ENCODE results near the gene TRRAP.

The TRRAP gene

DNA sequence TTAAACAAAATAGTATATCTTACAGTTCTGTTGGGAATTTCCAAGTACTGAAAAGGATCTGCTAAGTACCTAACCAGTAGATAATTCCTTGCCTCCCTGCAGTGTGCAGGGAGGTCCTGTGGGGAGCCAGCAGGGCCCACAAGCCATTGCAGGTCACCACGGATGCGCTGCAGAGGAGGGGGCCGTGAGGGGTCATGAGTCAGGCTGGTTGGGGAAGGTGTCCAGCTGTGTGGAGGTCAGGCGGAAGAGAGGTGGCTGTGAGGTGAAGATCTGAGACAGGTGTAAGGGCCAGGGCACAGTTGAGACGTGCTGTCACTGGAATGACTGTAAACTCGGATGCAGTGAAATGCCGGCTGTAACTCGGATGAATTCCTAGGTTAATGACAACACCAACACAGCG, 80.6 kb downstream of the TRRAP start:
- no peak overlapping the region for H3K27ac ChIP-seq
- TF ChIP-seq ZFX (IDR thresholded peaks at IDR 0.05; ENCODE audit: borderline replicate concordance): no peak
- no peak for TF ChIP-seq CTCF (IDR thresholded peaks at IDR 0.05)

DNA sequence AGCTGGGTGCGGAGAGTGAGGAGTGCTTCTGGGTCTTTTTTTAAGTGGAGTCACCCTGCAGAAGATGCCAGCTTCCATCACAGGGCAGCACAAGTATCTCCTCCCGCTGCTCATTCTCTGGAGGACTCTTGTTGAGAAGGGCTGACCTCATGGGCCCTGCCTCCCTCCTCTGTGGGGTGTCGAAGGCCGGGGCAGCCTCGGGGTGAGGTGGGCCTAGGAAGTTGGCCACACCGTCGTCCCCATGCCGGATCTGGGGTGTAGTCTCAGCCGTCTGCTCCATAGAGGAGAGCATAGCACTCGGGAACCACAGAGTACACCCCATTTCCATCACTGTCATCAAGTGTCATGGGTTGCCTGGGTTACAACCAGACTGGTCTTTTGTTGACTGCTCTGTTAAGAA, 85.0 kb downstream of the TRRAP start:
- no peak for TF ChIP-seq CTCF (IDR thresholded peaks at IDR 0.05)
- TF ChIP-seq ZFX (IDR thresholded peaks at IDR 0.05; ENCODE audit: borderline replicate concordance): no peak
- H3K27ac ChIP-seq: no peak overlapping the region

DNA sequence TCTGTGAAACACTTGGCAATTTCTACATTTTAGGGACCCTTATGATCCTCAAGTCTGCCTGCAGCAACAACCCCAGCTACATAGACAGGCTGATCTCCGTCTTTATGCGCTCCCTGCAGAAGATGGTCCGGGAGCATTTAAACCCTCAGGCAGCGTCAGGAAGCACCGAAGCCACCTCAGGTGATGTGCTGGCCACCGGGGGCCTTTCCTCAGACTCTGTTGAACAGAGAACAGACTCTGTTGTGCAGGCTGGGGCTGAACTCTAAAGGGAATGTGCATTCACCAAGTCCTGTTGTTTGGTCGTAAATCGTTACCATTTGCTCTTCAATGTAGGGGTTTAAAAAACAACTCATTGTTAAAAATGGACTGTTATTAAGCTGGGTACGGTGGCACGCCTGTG, 86.3 kb downstream of the TRRAP start:
- TF ChIP-seq ZFX (IDR thresholded peaks at IDR 0.05; ENCODE audit: borderline replicate concordance): no peak
- no peak for TF ChIP-seq CTCF (IDR thresholded peaks at IDR 0.05)
- no peak overlapping the region for H3K27ac ChIP-seq

DNA sequence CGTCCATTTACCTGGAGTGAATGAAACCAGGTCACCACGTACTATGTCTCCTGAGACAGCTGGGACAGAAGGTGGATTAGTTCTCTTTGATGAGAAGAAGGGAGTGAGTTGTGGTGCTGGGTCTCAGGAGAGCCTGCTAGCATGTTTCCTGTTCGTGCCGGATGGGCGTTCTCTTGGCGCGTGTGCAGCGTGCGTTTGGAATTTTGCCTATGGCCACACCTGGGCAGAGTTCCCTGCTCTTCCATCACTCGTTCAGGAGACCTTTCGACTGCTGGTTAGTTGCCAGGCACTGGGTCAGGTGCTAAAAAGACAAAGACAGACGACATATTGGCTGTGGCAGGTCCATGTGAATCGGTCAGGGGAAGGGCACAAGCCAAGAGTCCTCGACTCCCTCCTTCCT, 90.3 kb downstream of the TRRAP start:
- TF ChIP-seq ZFX (IDR thresholded peaks at IDR 0.05; ENCODE audit: borderline replicate concordance): no peak
- H3K27ac ChIP-seq: no peak overlapping the region

GRCh38 chr7:98969386-98969785, 91.1 kb downstream of the TRRAP start:
- no peak overlapping the region for H3K27ac ChIP-seq
- TF ChIP-seq ZFX (IDR thresholded peaks at IDR 0.05; ENCODE audit: borderline replicate concordance): no peak
- no peak for TF ChIP-seq CTCF (IDR thresholded peaks at IDR 0.05)

- H3K27ac ChIP-seq: no peak overlapping the region
- TF ChIP-seq CTCF (IDR thresholded peaks at IDR 0.05): no peak
- TF ChIP-seq ZFX (IDR thresholded peaks at IDR 0.05; ENCODE audit: borderline replicate concordance): no peak
Observed at GRCh38 chr7:98970016-98970615, 91.8 kb downstream of the TRRAP start.

GRCh38 chr7:98970805-98971204, 92.5 kb downstream of the TRRAP start:
- no peak overlapping the region for H3K27ac ChIP-seq

More at GRCh38 chr7:98970805-98971204, 92.5 kb downstream of the TRRAP start:
- TF ChIP-seq CTCF (IDR thresholded peaks at IDR 0.05) (no peak), ZFX (IDR thresholded peaks at IDR 0.05; ENCODE audit: borderline replicate concordance) (no peak)
